M059J (cell line): ENCODE measurements around the gene ATXN7L3. TPM values are rescaled to one million over a fixed set of nuclear protein-coding genes. Genes with fewer than 3 reads are reported as not detected.
"Not testable (repeated sequence)": the region's sequence is repeated elsewhere in the genome, so short reads cannot be mapped to it uniquely, and the experiment has no call there.

Source experiments
- DNase-seq: peaks from one replicate; pipeline ENCODE4 v3.0.0-alpha.2; 2012; ENCODE audit warnings: low read depth
- total RNA-seq: library from RNA; depleted of rRNA; stranded (reverse); fragments of >200 nt; shearing (Covaris generic); gene quantifications from 2 replicates; pipeline ENCODE4 v1.2.3, GENCODE V29; 2014; rRNA removed

Gene ATXN7L3, protein sequence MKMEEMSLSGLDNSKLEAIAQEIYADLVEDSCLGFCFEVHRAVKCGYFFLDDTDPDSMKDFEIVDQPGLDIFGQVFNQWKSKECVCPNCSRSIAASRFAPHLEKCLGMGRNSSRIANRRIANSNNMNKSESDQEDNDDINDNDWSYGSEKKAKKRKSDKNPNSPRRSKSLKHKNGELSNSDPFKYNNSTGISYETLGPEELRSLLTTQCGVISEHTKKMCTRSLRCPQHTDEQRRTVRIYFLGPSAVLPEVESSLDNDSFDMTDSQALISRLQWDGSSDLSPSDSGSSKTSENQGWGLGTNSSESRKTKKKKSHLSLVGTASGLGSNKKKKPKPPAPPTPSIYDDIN
- 21.3 and 32.7 TPM in 2 replicates for total RNA-seq

GRCh38 chr17:44199553-44200477, at the start of gene ATXN7L3:
TSS of gene ATXN7L3 (minus strand) at chr17:44199884. CDS start at chr17:44198070, 1,814 bp downstream.
- peak; percentile 95 for DNase-seq

DNA sequence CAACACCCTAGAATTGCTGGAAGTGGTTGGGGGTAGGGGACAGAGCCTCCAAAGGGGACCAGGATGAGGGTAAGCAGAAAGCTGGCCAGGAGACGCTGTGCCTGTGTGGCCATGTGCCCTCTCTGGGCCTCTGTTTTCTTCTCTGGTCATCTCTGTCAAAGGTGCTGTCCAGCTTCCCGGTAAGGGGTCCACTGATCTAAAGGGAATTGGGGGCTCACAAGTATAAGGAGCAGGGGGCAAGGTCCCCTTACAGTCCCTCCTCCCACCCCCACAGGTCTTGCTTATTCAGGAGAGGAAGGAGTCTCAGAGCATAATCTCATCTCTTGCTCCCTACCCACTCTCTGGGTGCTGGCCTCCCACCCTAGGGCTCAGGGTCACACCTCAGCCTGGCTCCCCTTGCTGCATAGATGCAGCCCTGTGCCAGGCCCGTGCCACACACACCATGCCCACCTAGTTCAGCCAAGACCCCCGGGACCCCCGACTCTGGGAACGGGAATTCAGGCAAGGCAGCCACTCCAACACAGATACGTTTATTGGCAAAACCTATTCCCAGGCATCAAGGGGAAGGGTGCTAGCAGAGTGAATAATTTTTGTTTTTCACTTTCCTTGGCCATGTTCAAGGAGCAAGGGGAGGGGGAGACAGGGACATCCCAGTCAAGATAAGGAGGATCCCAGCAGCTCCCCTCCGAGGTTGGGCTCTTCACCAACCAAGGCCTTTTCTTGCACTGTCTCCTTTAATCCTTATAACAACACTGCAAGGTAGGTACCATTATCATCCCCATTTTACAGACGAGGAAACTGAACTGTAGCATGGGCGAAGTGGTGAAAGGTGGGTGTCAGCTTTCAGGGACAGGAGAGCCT, 48.4 kb upstream of the ATXN7L3 start:
- no peak for DNase-seq

DNA sequence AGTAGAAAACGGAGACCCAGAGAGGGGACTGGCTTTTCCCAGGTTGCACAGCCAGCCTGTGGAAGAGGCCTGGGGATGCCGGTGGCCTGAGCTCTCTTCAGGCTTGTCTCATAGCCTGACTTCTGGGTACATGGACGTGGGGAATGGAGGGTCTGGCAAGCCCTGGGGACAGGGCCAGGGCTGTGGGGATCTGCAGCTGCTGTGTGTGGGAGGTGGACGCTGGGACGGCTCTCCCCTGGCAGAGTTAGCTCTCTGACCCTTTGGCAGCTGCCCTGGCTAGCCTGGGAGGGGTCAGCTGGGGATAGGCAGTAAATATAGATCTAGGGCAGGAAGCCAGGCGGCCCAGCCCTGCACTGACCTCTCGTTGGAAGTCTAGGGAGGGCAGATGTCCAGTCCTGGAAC, 47.8 kb upstream of the ATXN7L3 start:
- no peak for DNase-seq

DNA sequence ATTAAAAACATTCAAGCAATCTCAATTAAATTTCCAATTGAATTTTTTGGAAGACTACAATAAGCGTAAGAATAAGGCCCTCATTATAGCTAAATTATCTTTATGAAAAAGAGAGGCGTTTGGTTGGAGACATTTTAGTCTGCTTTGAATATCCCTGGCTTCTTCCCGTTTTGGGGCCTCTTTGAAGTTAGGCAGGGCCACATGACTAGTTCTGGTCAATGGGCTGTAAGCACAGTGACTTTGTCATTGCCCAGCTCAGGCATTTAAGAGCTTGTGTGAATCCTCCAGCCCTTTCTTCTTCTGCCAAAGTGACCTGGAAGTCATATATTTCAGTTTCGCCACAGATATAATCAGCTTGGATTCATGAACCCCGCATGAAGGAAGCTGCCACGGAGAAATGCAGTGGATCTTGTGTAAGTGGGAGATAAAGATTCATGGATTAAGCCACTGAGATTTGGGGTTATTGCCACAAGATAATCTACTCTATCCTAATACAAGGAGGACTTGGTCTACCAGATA, 41.5 kb upstream of the ATXN7L3 start:
- no peak for DNase-seq

DNA sequence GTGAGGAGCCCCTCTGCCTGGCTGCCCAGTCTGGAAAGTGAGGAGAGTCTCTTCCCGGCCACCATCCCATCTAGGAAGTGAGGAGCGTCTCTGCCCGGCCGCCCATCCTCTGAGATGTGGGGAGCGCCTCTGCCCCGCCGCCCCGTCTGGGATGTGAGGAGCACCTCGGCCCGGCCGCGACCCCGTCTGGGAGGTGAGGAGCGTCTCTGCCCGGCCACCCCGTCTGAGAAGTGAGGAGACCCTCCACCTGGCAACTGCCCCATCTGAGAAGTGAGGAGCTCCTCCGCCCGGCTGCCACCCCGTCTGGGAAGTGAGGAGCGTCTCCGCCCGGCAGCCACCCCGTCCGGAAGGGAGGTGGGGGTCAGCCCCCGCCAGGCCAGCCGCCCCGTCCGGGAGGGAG, 38.2 kb upstream of the ATXN7L3 start:
- DNase-seq: not testable (repeated sequence)

- DNase-seq: no peak
Observed at GRCh38 chr17:44236444-44236991, 36.8 kb upstream of the ATXN7L3 start.

GRCh38 chr17:44235583-44235936, 35.9 kb upstream of the ATXN7L3 start:
- DNase-seq: peak; percentile 88

DNA sequence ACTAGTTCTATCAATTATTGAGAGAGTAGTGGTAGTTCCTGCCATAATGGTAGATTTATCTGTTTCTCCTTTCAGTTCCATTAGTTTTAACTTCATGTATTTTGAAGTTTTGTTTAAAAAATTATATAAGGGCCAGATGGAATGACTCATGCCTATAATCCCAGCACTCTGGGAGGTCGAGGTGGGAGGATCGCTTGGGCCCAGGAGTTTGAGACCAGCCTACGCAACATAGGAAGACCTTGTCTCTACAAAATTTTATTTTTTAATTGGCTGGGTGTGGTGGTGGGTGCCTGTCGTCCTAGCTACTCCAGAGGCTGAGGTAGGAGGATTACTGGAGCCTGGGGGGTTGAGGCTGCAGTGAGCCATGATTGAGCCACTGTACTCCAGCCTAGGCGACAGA, 33.9 kb upstream of the ATXN7L3 start:
- no peak for DNase-seq

- DNase-seq: no peak
Observed at GRCh38 chr17:44232061-44232460, 32.4 kb upstream of the ATXN7L3 start.

GRCh38 chr17:44230140-44230539, 30.5 kb upstream of the ATXN7L3 start:
- no peak for DNase-seq

- no peak for DNase-seq
Observed at GRCh38 chr17:44229090-44229489, 29.4 kb upstream of the ATXN7L3 start.

GRCh38 chr17:44223541-44224071, 23.9 kb upstream of the ATXN7L3 start:
- peak; percentile 88 for DNase-seq

- DNase-seq: peak; percentile 80
Observed at GRCh38 chr17:44222112-44222869, 22.6 kb upstream of the ATXN7L3 start.

- DNase-seq: no peak
Observed at GRCh38 chr17:44221862-44222111, 22.1 kb upstream of the ATXN7L3 start.

DNA sequence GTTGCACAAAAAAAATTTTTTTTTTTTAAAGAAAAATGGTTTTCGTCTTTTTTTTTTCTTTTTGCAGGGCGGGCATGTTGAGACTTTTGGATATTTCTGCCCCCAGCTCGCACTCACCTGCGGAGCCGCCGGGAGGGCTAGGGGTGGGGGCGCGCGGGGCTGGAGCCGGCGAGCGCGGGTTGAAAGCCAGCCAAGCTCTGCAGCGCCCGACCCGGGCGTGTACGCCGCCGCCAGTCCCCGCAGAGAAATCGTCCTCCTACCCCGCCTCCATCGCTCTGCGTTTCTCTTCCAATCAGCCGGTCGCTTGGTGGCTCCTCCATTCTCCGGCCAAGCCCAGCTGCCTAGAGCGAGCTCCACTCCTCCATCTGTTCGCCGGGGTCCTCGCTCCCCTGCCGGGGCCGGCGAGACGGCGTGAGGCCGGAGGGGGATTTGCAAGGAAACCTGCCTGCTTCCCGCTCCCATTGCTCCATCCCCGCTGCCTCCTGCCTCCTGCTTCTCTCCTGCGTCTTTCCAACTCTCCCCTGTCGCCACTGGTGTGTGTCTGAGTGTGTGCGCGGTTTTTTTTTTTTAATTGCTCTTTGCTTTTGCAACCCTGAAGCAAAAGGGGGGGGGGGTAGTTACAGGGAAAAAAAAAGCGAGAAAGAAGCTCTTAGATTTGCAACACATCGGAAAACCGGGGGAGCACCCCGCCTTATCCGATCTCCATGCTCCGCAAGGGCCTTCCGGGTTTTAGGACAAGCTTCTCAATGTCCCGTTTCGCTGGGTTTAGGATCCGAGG, 21.6 kb upstream of the ATXN7L3 start:
- peak; percentile 76 for DNase-seq

DNA sequence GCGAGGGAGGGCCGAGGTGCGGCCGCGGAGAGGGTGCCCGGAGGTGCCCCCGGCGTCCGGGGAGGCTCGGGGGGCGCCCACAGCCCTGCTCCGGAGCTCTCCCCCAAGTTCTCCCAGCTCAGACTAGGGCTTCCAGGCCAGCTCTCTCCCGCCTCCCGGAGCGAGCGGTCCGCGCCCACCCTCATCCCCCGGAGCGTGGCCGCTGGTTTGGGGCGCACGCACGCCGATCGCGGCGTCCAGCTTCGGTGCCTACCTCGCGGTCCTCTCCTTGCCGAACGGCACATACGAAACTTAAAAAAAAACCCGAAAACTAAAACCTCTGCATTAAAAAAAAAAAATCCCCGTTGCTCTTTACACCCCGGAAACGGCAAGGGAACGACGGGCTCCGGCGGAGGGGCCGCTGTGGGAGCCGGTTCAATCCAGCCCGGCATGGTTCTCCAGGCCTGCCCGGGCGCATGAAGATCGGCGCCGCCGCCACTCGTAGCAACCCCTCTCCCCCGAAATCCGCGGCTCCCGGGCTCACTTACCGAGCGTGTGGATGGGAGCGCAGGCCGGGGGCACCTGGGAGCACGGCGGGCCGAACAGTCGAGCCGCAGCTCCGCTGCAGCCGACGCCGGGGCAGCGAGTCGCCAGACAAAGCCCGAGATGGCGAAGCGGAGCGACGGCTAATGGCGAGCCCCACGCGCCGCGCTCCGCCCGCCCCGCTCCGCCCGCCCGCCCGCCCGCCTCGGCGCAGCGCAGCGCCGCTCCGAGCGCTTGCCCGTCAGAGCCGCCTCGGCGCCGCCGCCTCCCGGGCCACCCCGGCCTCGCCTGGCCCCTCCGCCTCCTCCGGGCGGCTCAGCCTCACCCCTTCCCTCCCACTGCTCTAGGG, 20.8 kb upstream of the ATXN7L3 start:
- DNase-seq: peak; percentile 42

DNA sequence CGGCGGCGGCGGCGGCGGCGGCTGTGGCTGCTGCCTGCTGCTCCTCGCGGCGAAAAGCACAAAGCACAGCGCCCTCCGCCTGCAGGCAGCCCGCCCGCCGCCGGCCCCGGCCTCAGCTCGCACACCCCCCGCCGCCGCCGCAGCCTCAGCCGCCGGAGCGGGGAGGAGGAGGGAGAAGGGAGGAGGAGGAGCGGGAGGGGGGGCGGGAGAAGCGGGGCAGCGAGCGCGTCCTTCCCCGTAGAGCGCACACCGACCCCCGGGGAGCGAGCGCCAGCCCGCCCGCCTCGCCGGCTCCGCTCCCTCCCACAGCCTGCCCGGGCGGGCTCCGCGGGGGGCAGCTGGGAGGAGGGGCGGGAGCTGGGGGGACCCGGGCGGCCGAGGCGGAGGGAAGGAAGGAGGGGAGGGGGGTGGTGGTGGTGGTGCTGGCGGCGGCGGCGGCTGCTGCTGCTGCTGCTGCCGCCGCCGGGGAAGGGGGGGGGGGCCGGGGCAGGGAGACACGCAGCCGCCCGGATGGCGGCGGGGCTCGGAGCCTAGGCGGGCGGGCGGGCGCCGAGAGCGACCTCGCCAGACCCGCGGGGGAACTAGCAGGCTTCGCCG, 20.0 kb upstream of the ATXN7L3 start, which contains the start of gene UBTF:
Gene UBTF (minus strand): TSS at position 60 of the 597 bp plus-strand sequence. CDS start 1,446 bp downstream, outside the sequence.
- DNase-seq: peak; percentile 60

DNA sequence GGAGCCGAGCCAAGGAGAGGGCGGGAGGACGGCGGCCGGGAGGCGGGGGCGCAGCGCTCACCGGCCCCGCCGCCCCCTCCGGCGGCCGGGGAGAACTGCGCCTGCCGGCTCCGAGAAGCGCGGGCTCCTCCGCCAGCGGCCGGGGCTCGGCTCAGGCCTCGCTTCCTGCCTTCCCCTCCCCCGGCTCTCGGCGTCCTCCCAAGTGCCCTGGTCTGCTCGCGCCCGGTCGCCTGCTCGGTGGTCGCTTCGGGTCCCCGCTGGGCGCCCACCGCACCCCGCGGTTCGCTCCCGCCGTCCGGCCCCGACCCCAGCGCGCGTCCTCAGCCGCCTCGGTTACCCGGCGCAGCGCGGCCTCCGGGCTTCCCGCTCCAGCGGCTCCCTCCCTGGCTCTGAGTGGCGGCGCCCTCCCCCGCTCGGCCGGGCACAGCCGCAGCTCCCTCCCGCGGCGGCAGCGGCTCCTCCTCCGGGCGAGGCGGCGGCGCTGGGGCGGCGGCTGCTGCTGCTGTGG, 19.5 kb upstream of the ATXN7L3 start:
- DNase-seq: peak; percentile 59
